IMR-90 (cell line): Measurements from ENCODE around the gene KRT76. TPM values are rescaled to one million over a fixed set of nuclear protein-coding genes. Genes with fewer than 3 reads are reported as not detected.

Experiments used
- ATAC-seq: fragments of 200-7000 bp; cut with Tn5 transposase; 2 replicates; pipeline ENCODE4 v1.9.1; 2020; ENCODE audit warnings: low read depth, mild to moderate bottlenecking, moderate library complexity
- BruUV-seq: library from RNA; stranded (reverse); fragments of 400-500 nt; replicated peaks from 2 replicates; lab custom pipeline; 2021; lab: Mats Ljungman, UMichigan
- CTCF ChIA-PET: fragments of 300-600 bp; formaldehyde crosslinking; extraction: SDS; loops from one replicate; lab custom pipeline; 2021; ENCODE audit warnings: antibody characterized with exemption; lab: Yijun Ruan, JAX
- POLR2A ChIA-PET: fragments of 300-600 bp; sonication (Branson Sonifier 250); formaldehyde crosslinking; loops from one replicate; lab custom pipeline; 2022; ENCODE audit warnings: antibody characterized with exemption; ENCODE audit not compliant: unreplicated experiment; lab: Charles Lee
- DNase-seq: peaks from one replicate; pipeline ENCODE4 v3.0.0; 2013
- H2AFZ ChIP-seq: replicated peaks from 2 replicates; pipeline ENCODE3; 2013; ENCODE audit warnings: low read length, mild to moderate bottlenecking; ENCODE audit not compliant: poor library complexity
- H2AK5ac ChIP-seq: 2 replicates; pipeline ENCODE4 v1.6.1; 2013; ENCODE audit warnings: low read depth, low read length, inconsistent platforms
- H2AK9ac ChIP-seq: replicated peaks from 2 replicates; pipeline ENCODE3; 2013; ENCODE audit warnings: mild to moderate bottlenecking, low read depth, low read length, moderate library complexity; ENCODE audit not compliant: poor library complexity
- H2BK120ac ChIP-seq: 2 replicates; pipeline ENCODE4 v1.6.1; 2013; ENCODE audit warnings: low read depth, low read length, inconsistent platforms
- H2BK15ac ChIP-seq: 3 replicates; pipeline ENCODE4 v1.6.1; 2013; ENCODE audit warnings: low read depth, low read length, inconsistent platforms
- H2BK20ac ChIP-seq: 2 replicates; pipeline ENCODE4 v1.6.1; 2013; ENCODE audit warnings: low read depth, mild to moderate bottlenecking, inconsistent platforms, low read length, moderate library complexity
- H2BK5ac ChIP-seq: 2 replicates; pipeline ENCODE4 v1.6.1; 2013; ENCODE audit warnings: mild to moderate bottlenecking, low read depth, low read length, inconsistent platforms; ENCODE audit not compliant: poor library complexity, severe bottlenecking
- H3K14ac ChIP-seq: replicated peaks from 2 replicates; pipeline ENCODE4 v1.6.1; 2013; ENCODE audit warnings: low read depth, low read length, inconsistent platforms
- H3K18ac ChIP-seq: 2 replicates; pipeline ENCODE4 v1.6.1; 2013; ENCODE audit warnings: low read depth, low read length, control low read depth
- H3K23ac ChIP-seq: 2 replicates; pipeline ENCODE4 v1.6.1; 2013; ENCODE audit warnings: low read depth, low read length, inconsistent platforms
- H3K27ac ChIP-seq: 2 replicates; pipeline ENCODE4 v1.5.1; 2013; ENCODE audit warnings: mild to moderate bottlenecking, control low read depth, low read length; ENCODE audit not compliant: insufficient read depth
- H3K27me3 ChIP-seq: 2 replicates; pipeline ENCODE4 v1.6.1; 2013; ENCODE audit warnings: low read length; ENCODE audit not compliant: control insufficient read depth, insufficient read depth
- H3K36me3 ChIP-seq: 2 replicates; pipeline ENCODE4 v1.6.1; 2013; ENCODE audit warnings: low read length, mixed read lengths; ENCODE audit not compliant: control insufficient read depth, insufficient read depth
- H3K4ac ChIP-seq: 2 replicates; pipeline ENCODE4 v1.6.1; 2013; ENCODE audit warnings: low read depth, low read length, inconsistent platforms
- H3K4me1 ChIP-seq: 2 replicates; pipeline ENCODE4 v1.6.1; 2013; ENCODE audit warnings: low read length, mixed read lengths; ENCODE audit not compliant: control insufficient read depth, insufficient read depth
- H3K4me2 ChIP-seq: 2 replicates; pipeline ENCODE4 v1.6.1; 2013; ENCODE audit warnings: low read depth, mild to moderate bottlenecking, control low read depth, low read length, moderate library complexity
- H3K4me3 ChIP-seq: 2 replicates; pipeline ENCODE4 v1.5.1; 2013; ENCODE audit warnings: low read depth, mild to moderate bottlenecking, control low read depth, low read length, moderate library complexity; ENCODE audit not compliant: insufficient read depth
- H3K56ac ChIP-seq: 2 replicates; pipeline ENCODE4 v1.6.1; 2013; ENCODE audit warnings: low read length, inconsistent platforms; ENCODE audit not compliant: insufficient read depth; ENCODE audit errors: extremely low read depth
- H3K79me1 ChIP-seq, 2 experiments: 2 replicates each; pipeline ENCODE4 v1.6.1; 2013; ENCODE audit warnings: low read length in 2 of 2, inconsistent platforms in 1 of 2, low read depth in 1 of 2
- H3K9ac ChIP-seq: 2 replicates; pipeline ENCODE4 v1.6.1; 2013; ENCODE audit warnings: low read depth, low read length, control low read depth
- H3K9me1 ChIP-seq: 2 replicates; pipeline ENCODE4 v1.6.1; 2013; ENCODE audit warnings: low read length, inconsistent platforms; ENCODE audit not compliant: insufficient read depth
- H3K9me3 ChIP-seq: 2 replicates; pipeline ENCODE4 v1.6.1; 2013; ENCODE audit warnings: low read length; ENCODE audit not compliant: control insufficient read depth, insufficient read depth
- H4K20me1 ChIP-seq: 2 replicates; pipeline ENCODE4 v1.6.1; 2013; ENCODE audit warnings: low read length, inconsistent platforms; ENCODE audit not compliant: insufficient read depth
- H4K5ac ChIP-seq: 2 replicates; pipeline ENCODE4 v1.6.1; 2013; ENCODE audit warnings: mild to moderate bottlenecking, low read depth, low read length, control low read depth
- H4K8ac ChIP-seq, 2 experiments: 2 replicates each; pipeline ENCODE4 v1.6.1; 2013; ENCODE audit warnings: low read depth in 2 of 2, low read length in 2 of 2, control low read depth in 1 of 2, inconsistent platforms in 1 of 2
- H4K91ac ChIP-seq: 2 replicates; pipeline ENCODE4 v1.6.1; 2013; ENCODE audit warnings: low read depth, low read length, inconsistent platforms; ENCODE audit not compliant: insufficient read depth
- CEBPB ChIP-seq: IDR thresholded peaks from 2 replicates; pipeline ENCODE4 v1.6.1; 2012; ENCODE audit warnings: low read depth, low read length, improper control_type of control experiment
- MAZ ChIP-seq: IDR thresholded peaks from 2 replicates; pipeline ENCODE4 v1.6.1; 2012; ENCODE audit warnings: low read depth, mild to moderate bottlenecking, low read length, improper control_type of control experiment, moderate library complexity, borderline replicate concordance
- MXI1 ChIP-seq: IDR thresholded peaks from 2 replicates; pipeline ENCODE4 v1.6.1; 2012; ENCODE audit warnings: low read depth, mild to moderate bottlenecking, low read length, moderate library complexity, borderline replicate concordance
- NFE2L2 ChIP-seq: fragments of 150-350 bp; IDR thresholded peaks from 2 replicates; pipeline ENCODE4 v1.6.1; 2016; ENCODE audit warnings: low read depth, mild to moderate bottlenecking, low read length
- RAD21 ChIP-seq: IDR thresholded peaks from 2 replicates; pipeline ENCODE4 v1.6.1; 2012; ENCODE audit warnings: low read length, improper control_type of control experiment
- RCOR1 ChIP-seq: IDR thresholded peaks from 2 replicates; pipeline ENCODE4 v1.6.1; 2012; ENCODE audit warnings: mild to moderate bottlenecking, low read length, improper control_type of control experiment; ENCODE audit not compliant: insufficient replicate concordance
- SMC3 ChIP-seq: fragments of 150-350 bp; IDR thresholded peaks from 2 replicates; pipeline ENCODE4 v1.6.1; 2016; ENCODE audit warnings: low read depth, mild to moderate bottlenecking, antibody characterized with exemption, low read length, moderate library complexity
- WGBS, 2 experiments: methylation state at CpG; one replicate each; pipeline versions ENCODE4 v1.1.5 to v1.1.7; 2013; ENCODE audit warnings: missing lambda C conversion rate in 2 of 2; ENCODE audit not compliant: insufficient read length in 1 of 2; ENCODE audit errors: extremely low coverage in 2 of 2; 5-methylcytosine and 5-hydroxymethylcytosine counted together
- dilution Hi-C: fragments of 300-500 bp; cut with HindIII; formaldehyde crosslinking; loops from one replicate; pipeline ENCODE4 v1.14.3; 2018; ENCODE audit warnings: low sequenced_read_pairs; ENCODE audit not compliant: unreplicated experiment
- in situ Hi-C: fragments of 300-500 bp; cut with MboI; formaldehyde crosslinking; loops from 3 replicates; pipeline ENCODE4 v1.14.3; 2019; ENCODE audit warnings: low sequenced_read_pairs, inconsistent platforms, mixed read lengths
- intact Hi-C: fragments of 100-400 bp; cut with micrococcal nuclease; formaldehyde crosslinking; loops from 2 replicates; pipeline ENCODE4 v1.10.0; 2022
- polyA plus RNA-seq, 3 experiments: library from polyadenylated mRNA; depleted of rRNA; stranded (reverse); fragments of >200 nt; gene quantifications; 2 replicates each; pipeline ENCODE4 v1.2.3, GENCODE V29; 2012; ENCODE audit warnings: low replicate concordance in 1 of 3
- total RNA-seq: library from RNA; depleted of rRNA; stranded (reverse); fragments of >200 nt; gene quantifications from 2 replicates; pipeline ENCODE4 v1.2.3, GENCODE V29; 2012
- TF ChIP-seq, protein P1 (sequence below): fragments of 150-350 bp; IDR thresholded peaks from 2 replicates; pipeline ENCODE4 v1.6.1; 2016; ENCODE audit warnings: low read depth, mild to moderate bottlenecking, low read length, moderate library complexity, borderline replicate concordance

Gene KRT76
- total and polyA plus RNA-seq, 2 of the 4 experiments (the other 2 are of a cell fraction): not detected

DNA sequence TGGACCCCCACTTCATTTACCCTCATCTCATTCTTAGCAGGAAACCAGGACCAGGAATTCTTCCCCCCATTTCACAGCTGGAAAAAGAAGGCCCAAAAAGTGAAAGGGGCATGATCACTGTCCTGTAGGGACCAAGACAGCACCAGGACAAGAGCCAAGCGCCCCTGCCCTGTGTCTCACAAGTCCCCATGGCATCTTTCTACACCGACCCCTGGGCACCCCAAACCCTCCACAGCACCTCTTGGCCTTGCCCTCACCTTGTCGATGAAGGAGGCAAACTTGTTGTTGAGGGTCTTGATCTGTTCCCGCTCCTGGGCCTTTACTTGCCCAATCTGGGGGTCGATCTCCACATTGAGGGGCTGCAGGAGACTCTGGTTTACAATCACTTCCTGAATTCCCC lies 710 bp downstream of the KRT76 start:
- in situ Hi-C loops (no loop called here), dilution Hi-C loops (no loop called here), intact Hi-C loops (no loop called here)
- no peak overlapping the region for H2AK9ac ChIP-seq
- H3K27ac ChIP-seq: no peak overlapping the region
- H3K18ac ChIP-seq: no peak overlapping the region
- H2BK20ac ChIP-seq: no peak overlapping the region
- ChIA-PET POLR2A (no interaction called here), CTCF (no interaction called here)
- no TSS peak for BruUV-seq
- no peak overlapping the region for H3K4me2 ChIP-seq
- H2AFZ ChIP-seq: no peak overlapping the region
- H4K8ac ChIP-seq: no peak overlapping the region
- DNase-seq (no peak), ATAC-seq (no peak)
- no peaks in the 10 kb centered on the region for H4K20me1 ChIP-seq
- TF ChIP-seq RAD21: no peak
- TF ChIP-seq, protein P1, sequence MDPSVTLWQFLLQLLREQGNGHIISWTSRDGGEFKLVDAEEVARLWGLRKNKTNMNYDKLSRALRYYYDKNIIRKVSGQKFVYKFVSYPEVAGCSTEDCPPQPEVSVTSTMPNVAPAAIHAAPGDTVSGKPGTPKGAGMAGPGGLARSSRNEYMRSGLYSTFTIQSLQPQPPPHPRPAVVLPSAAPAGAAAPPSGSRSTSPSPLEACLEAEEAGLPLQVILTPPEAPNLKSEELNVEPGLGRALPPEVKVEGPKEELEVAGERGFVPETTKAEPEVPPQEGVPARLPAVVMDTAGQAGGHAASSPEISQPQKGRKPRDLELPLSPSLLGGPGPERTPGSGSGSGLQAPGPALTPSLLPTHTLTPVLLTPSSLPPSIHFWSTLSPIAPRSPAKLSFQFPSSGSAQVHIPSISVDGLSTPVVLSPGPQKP: no peak
- no peak for TF ChIP-seq RCOR1
- TF ChIP-seq MXI1: no peak
- no peak for TF ChIP-seq NFE2L2
- TF ChIP-seq CEBPB: no peak
- no peak for TF ChIP-seq MAZ
- no peak for TF ChIP-seq SMC3
- no peaks in the 10 kb centered on the region for H3K79me1 ChIP-seq
- H2BK15ac ChIP-seq: no peak overlapping the region
- no peaks in the 10 kb centered on the region for H3K36me3 ChIP-seq
- no peak overlapping the region for H4K91ac ChIP-seq
- no peak overlapping the region for H2AK5ac ChIP-seq
- H3K14ac ChIP-seq: no peak overlapping the region
- no peak overlapping the region for H3K9ac ChIP-seq
- no peak overlapping the region for H2BK5ac ChIP-seq
- H3K9me3 ChIP-seq: no peaks in the 10 kb centered on the region
- no peak overlapping the region for H3K4ac ChIP-seq
- no peak overlapping the region for H3K23ac ChIP-seq
- no peaks in the 10 kb centered on the region for H3K9me1 ChIP-seq
- H3K4me1 ChIP-seq: no peaks in the 10 kb centered on the region
- H3K4me3 ChIP-seq: no peak overlapping the region
- H2BK120ac ChIP-seq: no peak overlapping the region
- H3K27me3 ChIP-seq: peaks cover 36% of the 10 kb centered on the region
- no peak overlapping the region for H3K56ac ChIP-seq
- H4K5ac ChIP-seq: no peak overlapping the region
- no CpG with 5 or more reads among the region's 5 CpGs for WGBS, 2 experiments
